MM.1S (cell line): ENCODE results near the gene ARL3.

Source experiments
- EZH2 ChIP-seq: fragments of 300-600 bp; sonication (generic); optimal IDR thresholded peaks from 2 replicates; pipeline ENCODE3; 2017; ENCODE audit warnings: low read depth, mild to moderate bottlenecking, antibody characterized with exemption, low read length, mixed read lengths
- EZH2phosphoT487 ChIP-seq: fragments of 300-600 bp; sonication (generic); IDR thresholded peaks from 2 replicates; pipeline ENCODE4 v1.6.1; 2018; ENCODE audit warnings: antibody characterized with exemption, low read length
- TF ChIP-seq, protein P1 (sequence below): fragments of 300-600 bp; sonication (generic); IDR thresholded peaks from 2 replicates; pipeline ENCODE4 v1.5.1; 2016; ENCODE audit warnings: antibody characterized with exemption, low read length, mixed read lengths

DNA sequence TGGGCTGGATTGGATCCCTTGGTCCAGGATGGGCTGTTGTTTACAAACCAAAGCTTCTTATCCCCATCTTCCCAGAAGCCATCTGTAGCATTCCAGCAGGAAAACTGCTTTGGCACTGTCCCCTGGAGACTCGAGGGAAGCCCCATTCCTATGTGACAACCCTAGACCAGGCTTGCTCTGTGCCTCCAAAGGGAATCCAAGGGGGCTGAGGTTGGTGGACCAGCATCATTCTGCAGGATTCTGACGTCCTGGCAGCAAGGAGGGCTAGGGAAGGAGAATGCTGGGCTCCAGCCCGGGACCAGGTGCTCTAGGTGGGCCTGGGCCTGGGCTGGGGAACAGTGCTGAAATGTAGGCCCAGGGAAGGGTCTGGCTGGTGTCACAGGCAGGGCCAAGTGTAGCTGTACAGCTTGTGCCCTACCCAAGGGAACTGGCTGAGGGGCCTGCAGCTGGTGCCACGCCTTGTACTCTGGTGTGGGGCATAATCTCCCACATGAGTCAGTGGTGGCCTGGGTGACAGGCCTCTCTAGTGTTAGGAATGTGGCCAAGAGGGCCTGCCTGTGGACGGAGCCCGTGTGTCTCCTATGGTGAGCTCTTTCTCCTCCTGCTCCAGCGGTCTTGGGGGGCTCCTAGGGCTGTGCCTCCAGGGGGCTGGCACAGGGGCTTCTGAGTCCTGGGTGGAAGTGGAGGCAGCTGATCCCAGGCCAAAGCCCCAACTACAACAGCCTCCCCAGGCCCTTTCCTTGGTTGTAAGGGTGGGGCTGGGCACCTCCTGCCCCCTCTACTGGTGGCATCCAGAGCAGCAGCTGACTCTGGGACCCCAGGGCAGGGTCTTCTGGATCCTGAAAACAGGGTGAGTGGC, 44.8 kb downstream of the ARL3 start:
- TF ChIP-seq, protein P1, sequence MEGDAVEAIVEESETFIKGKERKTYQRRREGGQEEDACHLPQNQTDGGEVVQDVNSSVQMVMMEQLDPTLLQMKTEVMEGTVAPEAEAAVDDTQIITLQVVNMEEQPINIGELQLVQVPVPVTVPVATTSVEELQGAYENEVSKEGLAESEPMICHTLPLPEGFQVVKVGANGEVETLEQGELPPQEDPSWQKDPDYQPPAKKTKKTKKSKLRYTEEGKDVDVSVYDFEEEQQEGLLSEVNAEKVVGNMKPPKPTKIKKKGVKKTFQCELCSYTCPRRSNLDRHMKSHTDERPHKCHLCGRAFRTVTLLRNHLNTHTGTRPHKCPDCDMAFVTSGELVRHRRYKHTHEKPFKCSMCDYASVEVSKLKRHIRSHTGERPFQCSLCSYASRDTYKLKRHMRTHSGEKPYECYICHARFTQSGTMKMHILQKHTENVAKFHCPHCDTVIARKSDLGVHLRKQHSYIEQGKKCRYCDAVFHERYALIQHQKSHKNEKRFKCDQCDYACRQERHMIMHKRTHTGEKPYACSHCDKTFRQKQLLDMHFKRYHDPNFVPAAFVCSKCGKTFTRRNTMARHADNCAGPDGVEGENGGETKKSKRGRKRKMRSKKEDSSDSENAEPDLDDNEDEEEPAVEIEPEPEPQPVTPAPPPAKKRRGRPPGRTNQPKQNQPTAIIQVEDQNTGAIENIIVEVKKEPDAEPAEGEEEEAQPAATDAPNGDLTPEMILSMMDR: peak; percentile 65
- no peak for TF ChIP-seq EZH2
- no peak for TF ChIP-seq EZH2phosphoT487
